SK-N-SH treated with all-trans-retinoic acid at 6 μM for 48 hours (cell line): Measurements from ENCODE around the gene BRINP3.

Source experiments
- ATAC-seq: fragments of 200-7000 bp; cut with Tn5 transposase; 3 replicates; pipeline ENCODE4 v1.9.1; 2020; ENCODE audit warnings: mild to moderate bottlenecking, moderate library complexity
- ARNTL ChIP-seq: fragments of 450-650 bp; formaldehyde crosslinking; IDR thresholded peaks from 2 replicates; pipeline ENCODE4 v1.5.0; 2020; ENCODE audit warnings: low read depth, mild to moderate bottlenecking, moderate library complexity, borderline replicate concordance
- BACH2 ChIP-seq: fragments of 250-450 bp; sonication (Bioruptor Pico); IDR thresholded peaks from 2 replicates; pipeline ENCODE4 v1.9.0; 2021; ENCODE audit warnings: mild to moderate bottlenecking, borderline replicate concordance
- CSDC2 ChIP-seq: fragments of 250-450 bp; sonication (Bioruptor Pico); IDR thresholded peaks from 2 replicates; pipeline ENCODE4 v1.5.0; 2020; ENCODE audit warnings: mild to moderate bottlenecking, moderate library complexity
- ESRRG ChIP-seq: fragments of 250-450 bp; sonication (Bioruptor Pico); IDR thresholded peaks from 2 replicates; pipeline ENCODE4 v1.6.1; 2021; ENCODE audit warnings: mild to moderate bottlenecking
- GLIS3 ChIP-seq: fragments of 250-450 bp; sonication (Bioruptor Pico); IDR thresholded peaks from 2 replicates; pipeline ENCODE4 v1.5.0; 2020; ENCODE audit warnings: mild to moderate bottlenecking, moderate library complexity
- ISL1 ChIP-seq: fragments of 250-450 bp; sonication (Bioruptor Pico); IDR thresholded peaks from 2 replicates; pipeline ENCODE4 v2.1.2; 2022; ENCODE audit warnings: mild to moderate bottlenecking, moderate library complexity
- OSR1 ChIP-seq: fragments of 250-450 bp; sonication (Bioruptor Pico); IDR thresholded peaks from 2 replicates; pipeline ENCODE4 v1.8.0; 2022; ENCODE audit warnings: moderate library complexity, mild to moderate bottlenecking, inconsistent platforms
- PPARA ChIP-seq: fragments of 250-450 bp; sonication (Bioruptor Pico); IDR thresholded peaks from 2 replicates; pipeline ENCODE4 v1.5.0; 2020; ENCODE audit warnings: mild to moderate bottlenecking, borderline replicate concordance
- RARB ChIP-seq: fragments of 250-450 bp; sonication (Bioruptor Pico); IDR thresholded peaks from 2 replicates; pipeline ENCODE4 v1.8.0; 2021; ENCODE audit warnings: mild to moderate bottlenecking, moderate library complexity
- SNAI2 ChIP-seq: fragments of 250-450 bp; sonication (Bioruptor Pico); IDR thresholded peaks from 2 replicates; pipeline ENCODE4 v1.5.0; 2020; ENCODE audit warnings: mild to moderate bottlenecking, moderate library complexity
- TOX ChIP-seq: fragments of 250-450 bp; sonication (Bioruptor Pico); IDR thresholded peaks from 2 replicates; pipeline ENCODE4 v1.8.0; 2021; ENCODE audit warnings: mild to moderate bottlenecking, moderate library complexity, borderline replicate concordance
- ZC3H10 ChIP-seq: fragments of 250-450 bp; sonication (Bioruptor Pico); IDR thresholded peaks from 2 replicates; pipeline ENCODE4 v1.5.1; 2021; ENCODE audit warnings: mild to moderate bottlenecking, moderate library complexity
- ZFP3 ChIP-seq: fragments of 250-450 bp; sonication (Bioruptor Pico); IDR thresholded peaks from 2 replicates; pipeline ENCODE4 v1.5.0; 2020; ENCODE audit warnings: mild to moderate bottlenecking, moderate library complexity
- ZFP30 ChIP-seq: fragments of 450-650 bp; formaldehyde crosslinking; IDR thresholded peaks from 2 replicates; pipeline ENCODE4 v1.5.0; 2022; ENCODE audit warnings: mild to moderate bottlenecking, moderate library complexity
- ZNF565 ChIP-seq: fragments of 450-650 bp; formaldehyde crosslinking; conservative IDR thresholded peaks from 2 replicates; pipeline ENCODE4 v1.5.0; 2020; ENCODE audit warnings: low read depth, mild to moderate bottlenecking, moderate library complexity
- ZNF70 ChIP-seq: fragments of 450-650 bp; formaldehyde crosslinking; IDR thresholded peaks from 2 replicates; pipeline ENCODE4 v1.5.0; 2020; ENCODE audit warnings: mild to moderate bottlenecking, moderate library complexity
- ZNF8 ChIP-seq: fragments of 450-650 bp; formaldehyde crosslinking; IDR thresholded peaks from 2 replicates; pipeline ENCODE4 v1.5.0; 2020; ENCODE audit warnings: mild to moderate bottlenecking, moderate library complexity
- TF ChIP-seq, protein P1 (sequence below): fragments of 250-450 bp; sonication (Bioruptor Pico); IDR thresholded peaks from 2 replicates; pipeline ENCODE4 v1.8.0; 2020; ENCODE audit warnings: mild to moderate bottlenecking, moderate library complexity, borderline replicate concordance
- TF ChIP-seq, protein P2 (sequence below): fragments of 250-450 bp; sonication (Bioruptor Pico); IDR thresholded peaks from 2 replicates; pipeline ENCODE4 v1.8.0; 2021; ENCODE audit warnings: low read depth, mild to moderate bottlenecking, moderate library complexity, borderline replicate concordance
- TF ChIP-seq, protein P3 (sequence below): fragments of 250-450 bp; sonication (Bioruptor Pico); IDR thresholded peaks from 2 replicates; pipeline ENCODE4 v1.5.1; 2020; ENCODE audit warnings: low read depth, mild to moderate bottlenecking, moderate library complexity
- TF ChIP-seq, protein P4 (sequence below): fragments of 250-450 bp; sonication (Bioruptor Pico); IDR thresholded peaks from 2 replicates; pipeline ENCODE4 v1.5.0; 2020; ENCODE audit warnings: mild to moderate bottlenecking, moderate library complexity

The BRINP3 gene

DNA sequence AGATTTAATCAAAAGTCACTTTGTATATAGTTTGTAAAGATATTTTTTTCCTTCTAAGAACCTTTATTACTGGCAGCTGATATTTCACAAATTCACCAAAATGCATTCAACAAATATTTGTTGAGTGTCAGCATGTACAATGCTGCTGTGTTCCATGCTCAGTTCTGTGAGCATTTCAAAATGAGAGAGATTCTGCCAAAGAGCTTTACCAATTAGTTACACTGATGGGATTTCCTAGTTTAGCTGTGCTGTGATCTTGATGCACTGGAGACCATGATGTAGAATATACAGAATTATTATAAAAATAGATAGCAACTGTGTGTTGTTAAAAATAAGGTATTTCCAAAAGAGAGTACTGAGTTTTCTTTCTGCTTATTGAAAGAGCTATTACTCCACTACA is 225.6 kb downstream of the BRINP3 start:
- TF ChIP-seq BACH2 (CRISPR knock-in tag) (no peak), ZFP3 (CRISPR knock-in tag) (no peak), ESRRG (CRISPR knock-in tag) (no peak), ZFP30 (no peak), ZNF70 (CRISPR knock-in tag) (no peak), ARNTL (CRISPR knock-in tag) (no peak), OSR1 (CRISPR knock-in tag) (no peak), ISL1 (CRISPR knock-in tag) (no peak), ZNF565 (CRISPR knock-in tag) (no peak)
- no peak for ATAC-seq

DNA sequence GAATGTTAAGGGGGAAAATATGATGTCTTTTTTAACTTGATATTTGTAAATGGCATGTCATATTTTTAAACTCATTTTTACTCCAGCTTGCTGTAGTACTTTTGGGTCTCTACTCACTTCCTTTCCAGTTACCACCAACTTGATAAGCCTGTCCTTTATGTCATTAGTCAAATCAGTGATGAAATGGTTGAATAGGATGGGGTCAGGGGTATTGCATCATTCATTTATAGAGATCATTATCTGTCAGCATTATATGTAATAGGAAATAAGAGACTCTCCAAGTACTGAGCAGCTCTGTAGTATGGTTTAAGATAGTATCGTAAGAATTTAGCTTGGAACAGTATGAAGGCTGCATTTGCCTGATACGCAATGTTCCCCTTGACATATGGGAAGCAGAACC is 227.3 kb downstream of the BRINP3 start:
- TF ChIP-seq GLIS3 (CRISPR knock-in tag), result no peak
- TF ChIP-seq CSDC2, result no peak
- TF ChIP-seq BACH2 (CRISPR knock-in tag), result no peak
- TF ChIP-seq, protein P1, sequence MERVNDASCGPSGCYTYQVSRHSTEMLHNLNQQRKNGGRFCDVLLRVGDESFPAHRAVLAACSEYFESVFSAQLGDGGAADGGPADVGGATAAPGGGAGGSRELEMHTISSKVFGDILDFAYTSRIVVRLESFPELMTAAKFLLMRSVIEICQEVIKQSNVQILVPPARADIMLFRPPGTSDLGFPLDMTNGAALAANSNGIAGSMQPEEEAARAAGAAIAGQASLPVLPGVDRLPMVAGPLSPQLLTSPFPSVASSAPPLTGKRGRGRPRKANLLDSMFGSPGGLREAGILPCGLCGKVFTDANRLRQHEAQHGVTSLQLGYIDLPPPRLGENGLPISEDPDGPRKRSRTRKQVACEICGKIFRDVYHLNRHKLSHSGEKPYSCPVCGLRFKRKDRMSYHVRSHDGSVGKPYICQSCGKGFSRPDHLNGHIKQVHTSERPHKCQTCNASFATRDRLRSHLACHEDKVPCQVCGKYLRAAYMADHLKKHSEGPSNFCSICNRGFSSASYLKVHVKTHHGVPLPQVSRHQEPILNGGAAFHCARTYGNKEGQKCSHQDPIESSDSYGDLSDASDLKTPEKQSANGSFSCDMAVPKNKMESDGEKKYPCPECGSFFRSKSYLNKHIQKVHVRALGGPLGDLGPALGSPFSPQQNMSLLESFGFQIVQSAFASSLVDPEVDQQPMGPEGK (CRISPR knock-in tag), result no peak
- TF ChIP-seq ZNF8 (CRISPR knock-in tag), result no peak
- TF ChIP-seq, protein P2, sequence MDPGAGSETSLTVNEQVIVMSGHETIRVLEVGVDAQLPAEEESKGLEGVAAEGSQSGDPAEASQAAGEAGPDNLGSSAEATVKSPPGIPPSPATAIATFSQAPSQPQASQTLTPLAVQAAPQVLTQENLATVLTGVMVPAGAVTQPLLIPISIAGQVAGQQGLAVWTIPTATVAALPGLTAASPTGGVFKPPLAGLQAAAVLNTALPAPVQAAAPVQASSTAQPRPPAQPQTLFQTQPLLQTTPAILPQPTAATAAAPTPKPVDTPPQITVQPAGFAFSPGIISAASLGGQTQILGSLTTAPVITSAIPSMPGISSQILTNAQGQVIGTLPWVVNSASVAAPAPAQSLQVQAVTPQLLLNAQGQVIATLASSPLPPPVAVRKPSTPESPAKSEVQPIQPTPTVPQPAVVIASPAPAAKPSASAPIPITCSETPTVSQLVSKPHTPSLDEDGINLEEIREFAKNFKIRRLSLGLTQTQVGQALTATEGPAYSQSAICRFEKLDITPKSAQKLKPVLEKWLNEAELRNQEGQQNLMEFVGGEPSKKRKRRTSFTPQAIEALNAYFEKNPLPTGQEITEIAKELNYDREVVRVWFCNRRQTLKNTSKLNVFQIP (CRISPR knock-in tag), result no peak
- TF ChIP-seq ISL1 (CRISPR knock-in tag), result no peak
- TF ChIP-seq, protein P3, sequence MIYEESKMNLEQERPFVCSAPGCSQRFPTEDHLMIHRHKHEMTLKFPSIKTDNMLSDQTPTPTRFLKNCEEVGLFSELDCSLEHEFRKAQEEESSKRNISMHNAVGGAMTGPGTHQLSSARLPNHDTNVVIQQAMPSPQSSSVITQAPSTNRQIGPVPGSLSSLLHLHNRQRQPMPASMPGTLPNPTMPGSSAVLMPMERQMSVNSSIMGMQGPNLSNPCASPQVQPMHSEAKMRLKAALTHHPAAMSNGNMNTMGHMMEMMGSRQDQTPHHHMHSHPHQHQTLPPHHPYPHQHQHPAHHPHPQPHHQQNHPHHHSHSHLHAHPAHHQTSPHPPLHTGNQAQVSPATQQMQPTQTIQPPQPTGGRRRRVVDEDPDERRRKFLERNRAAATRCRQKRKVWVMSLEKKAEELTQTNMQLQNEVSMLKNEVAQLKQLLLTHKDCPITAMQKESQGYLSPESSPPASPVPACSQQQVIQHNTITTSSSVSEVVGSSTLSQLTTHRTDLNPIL, result no peak
- no peak for ATAC-seq

DNA sequence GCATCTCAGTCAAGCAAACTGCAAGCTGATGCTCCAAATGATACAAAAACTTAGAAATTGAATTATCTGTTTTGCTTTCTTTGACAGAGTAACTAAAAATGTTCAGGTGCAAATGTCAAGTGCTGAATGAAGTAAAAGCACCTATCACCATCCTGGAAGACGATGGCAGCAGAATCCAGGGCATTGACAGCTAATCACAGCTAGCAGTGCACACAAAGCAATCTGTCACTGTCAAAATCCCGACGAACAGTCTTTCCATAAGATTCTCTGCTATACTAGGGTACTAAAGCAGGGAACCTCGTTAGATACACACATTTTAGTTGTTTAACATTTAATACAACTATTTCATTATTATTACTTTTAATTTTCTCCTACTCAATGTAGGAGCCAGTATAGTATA is 233.3 kb downstream of the BRINP3 start:
- TF ChIP-seq RARB (CRISPR knock-in tag) (no peak), ZNF70 (CRISPR knock-in tag) (no peak), SNAI2 (CRISPR knock-in tag) (no peak), TOX (CRISPR knock-in tag) (no peak), BACH2 (CRISPR knock-in tag) (no peak), ESRRG (CRISPR knock-in tag) (no peak), ISL1 (CRISPR knock-in tag) (no peak), PPARA (no peak), ZNF8 (CRISPR knock-in tag) (no peak), OSR1 (CRISPR knock-in tag) (no peak), ZC3H10 (CRISPR knock-in tag) (no peak)
- TF ChIP-seq, protein P1 (CRISPR knock-in tag), result no peak
- TF ChIP-seq, protein P2 (CRISPR knock-in tag), result no peak
- TF ChIP-seq, protein P4, sequence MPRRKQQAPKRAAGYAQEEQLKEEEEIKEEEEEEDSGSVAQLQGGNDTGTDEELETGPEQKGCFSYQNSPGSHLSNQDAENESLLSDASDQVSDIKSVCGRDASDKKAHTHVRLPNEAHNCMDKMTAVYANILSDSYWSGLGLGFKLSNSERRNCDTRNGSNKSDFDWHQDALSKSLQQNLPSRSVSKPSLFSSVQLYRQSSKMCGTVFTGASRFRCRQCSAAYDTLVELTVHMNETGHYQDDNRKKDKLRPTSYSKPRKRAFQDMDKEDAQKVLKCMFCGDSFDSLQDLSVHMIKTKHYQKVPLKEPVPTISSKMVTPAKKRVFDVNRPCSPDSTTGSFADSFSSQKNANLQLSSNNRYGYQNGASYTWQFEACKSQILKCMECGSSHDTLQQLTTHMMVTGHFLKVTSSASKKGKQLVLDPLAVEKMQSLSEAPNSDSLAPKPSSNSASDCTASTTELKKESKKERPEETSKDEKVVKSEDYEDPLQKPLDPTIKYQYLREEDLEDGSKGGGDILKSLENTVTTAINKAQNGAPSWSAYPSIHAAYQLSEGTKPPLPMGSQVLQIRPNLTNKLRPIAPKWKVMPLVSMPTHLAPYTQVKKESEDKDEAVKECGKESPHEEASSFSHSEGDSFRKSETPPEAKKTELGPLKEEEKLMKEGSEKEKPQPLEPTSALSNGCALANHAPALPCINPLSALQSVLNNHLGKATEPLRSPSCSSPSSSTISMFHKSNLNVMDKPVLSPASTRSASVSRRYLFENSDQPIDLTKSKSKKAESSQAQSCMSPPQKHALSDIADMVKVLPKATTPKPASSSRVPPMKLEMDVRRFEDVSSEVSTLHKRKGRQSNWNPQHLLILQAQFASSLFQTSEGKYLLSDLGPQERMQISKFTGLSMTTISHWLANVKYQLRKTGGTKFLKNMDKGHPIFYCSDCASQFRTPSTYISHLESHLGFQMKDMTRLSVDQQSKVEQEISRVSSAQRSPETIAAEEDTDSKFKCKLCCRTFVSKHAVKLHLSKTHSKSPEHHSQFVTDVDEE (CRISPR knock-in tag), result no peak
- TF ChIP-seq, all 23 proteins: peak for 0
- ATAC-seq, result no peak
